Suppressor macrophage (primary cell): ENCODE results near the gene SLC12A1.
A peak's percentile ranks its signal among the peaks of the same experiment; 100 is the strongest.

Experiments
- DNase-seq, 4 experiments: peaks; one replicate each; pipeline ENCODE4 v3.0.0-alpha.2; 2020 to 2022
- total RNA-seq, 17 experiments: gene quantifications; one replicate each; lab custom pipeline; 2026; ENCODE audit warnings: mixed read lengths in 6 of 17, inconsistent platforms in 3 of 17; lab: John Stamatoyannopoulos, UW

SLC12A1 gene
- 0 to 5.7 (median 0) reads per million in 17 experiments for total RNA-seq

DNA sequence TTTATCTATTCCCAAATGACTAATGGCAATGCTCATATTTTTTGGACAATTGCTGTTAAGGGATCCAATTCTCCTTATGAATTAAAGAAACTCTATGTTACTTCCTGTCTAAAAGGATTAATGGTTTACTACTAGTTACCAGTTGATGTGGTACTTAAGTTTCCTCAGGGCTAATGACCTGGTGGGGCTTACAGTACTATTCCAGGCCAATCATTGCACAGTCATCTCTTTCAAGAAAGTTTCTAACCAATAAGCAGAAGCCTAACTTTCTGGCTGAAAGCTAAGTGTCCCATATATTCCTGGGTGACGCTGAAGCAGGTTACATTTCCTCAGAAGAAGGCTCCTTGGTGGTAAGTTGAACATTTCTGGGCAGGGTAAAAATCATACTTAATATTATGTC, at the start of gene SLC12A1:
Gene SLC12A1, plus strand, starts transcription at position 322 of the 400 bp plus-strand sequence. CDS start 1,418 bp downstream, outside the sequence.
- no peak for DNase-seq

DNA sequence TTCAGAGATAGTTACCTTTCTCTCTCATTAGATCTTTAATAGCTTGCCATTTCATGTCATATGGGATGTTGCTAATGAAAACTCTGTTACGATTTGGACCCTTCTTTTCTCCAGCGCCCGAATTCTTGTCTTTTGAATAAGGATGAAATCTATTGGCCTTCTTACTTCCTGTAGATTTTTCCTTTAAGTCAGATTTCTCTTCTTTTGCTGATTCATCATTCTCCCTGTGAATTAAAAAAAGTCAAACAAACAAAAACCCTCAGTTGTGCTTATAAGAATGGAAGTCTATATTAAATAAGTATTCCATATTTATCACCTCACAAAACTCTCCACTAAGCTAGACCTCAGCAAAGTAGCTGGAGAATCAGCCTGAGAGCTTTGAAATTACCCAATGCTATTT, 37.5 kb upstream of the SLC12A1 start:
- DNase-seq, result no peak

DNA sequence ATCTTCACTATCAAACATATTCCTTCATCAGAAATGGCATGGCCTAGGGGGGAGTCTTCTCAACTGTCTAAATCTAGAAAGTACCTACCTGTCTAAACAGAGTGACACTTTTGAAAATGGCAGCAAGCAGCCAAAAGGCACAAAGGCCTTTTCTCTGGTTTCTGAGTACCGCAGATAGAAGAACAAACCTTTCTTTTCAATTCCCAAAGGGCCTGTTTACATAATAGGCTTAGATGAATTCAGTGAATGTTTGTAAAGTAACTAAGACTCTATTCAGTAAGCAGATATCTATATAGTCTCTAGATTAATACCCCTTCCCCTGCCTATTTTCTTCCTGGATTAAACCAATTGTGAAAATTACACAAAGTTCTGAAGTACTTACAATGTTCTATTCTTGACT, 35.1 kb upstream of the SLC12A1 start:
- no peak for DNase-seq

DNA sequence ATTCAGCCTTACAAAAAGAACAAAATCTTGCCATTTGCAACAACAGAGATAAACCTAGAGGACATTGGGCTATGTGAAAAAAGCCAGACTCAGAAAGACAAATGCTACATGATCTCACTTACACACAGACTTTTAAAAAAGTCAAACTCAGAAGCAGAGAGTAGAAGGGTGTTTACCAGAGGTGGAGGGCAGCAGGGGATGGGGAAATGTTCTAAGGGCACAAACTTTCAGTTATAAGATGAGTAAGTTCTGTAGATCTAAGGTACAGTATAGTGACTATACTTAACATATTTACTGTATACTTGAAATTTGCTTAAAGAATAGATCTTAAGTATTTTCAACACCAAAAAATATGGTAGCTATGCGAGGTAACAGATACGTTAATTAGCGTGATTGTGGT, 31.0 kb upstream of the SLC12A1 start:
- no peak for DNase-seq

DNA sequence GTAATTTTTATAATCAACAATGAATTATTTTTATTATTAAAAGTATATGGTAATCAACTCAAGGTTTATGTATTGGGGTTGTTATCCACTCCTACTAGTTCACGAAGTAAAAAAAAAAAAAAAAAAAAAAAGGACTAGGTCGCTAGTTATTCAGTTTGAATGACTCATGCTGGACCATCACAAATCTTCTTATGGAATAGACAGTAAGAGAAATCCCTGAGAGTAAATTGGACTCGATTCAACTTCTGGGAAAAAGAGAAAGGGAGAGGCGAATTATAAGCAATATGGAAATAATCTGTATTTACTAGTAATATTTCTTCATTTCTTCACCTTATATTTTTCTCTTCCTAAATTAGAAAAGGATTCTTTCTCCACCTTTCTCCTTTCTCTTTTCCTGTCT, 30.0 kb upstream of the SLC12A1 start:
- DNase-seq, result no peak

DNA sequence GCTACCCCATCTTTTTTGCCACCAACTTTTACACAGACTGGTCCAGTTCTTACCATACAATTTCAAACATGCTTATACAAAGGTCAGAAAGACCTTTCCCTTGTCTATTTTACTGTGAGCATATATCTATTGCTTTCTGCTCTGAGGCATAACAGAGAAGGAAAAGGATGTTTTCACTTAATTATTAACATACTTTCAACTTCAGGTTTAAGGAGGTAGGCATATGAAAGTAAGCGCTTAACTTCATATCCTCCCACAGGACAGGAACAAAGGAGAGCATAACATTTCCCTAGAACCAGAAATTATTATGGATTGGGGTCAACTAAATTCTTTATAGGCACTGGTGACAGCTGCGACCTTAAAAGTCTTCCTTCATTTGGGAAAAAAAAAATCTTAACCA, 29.1 kb upstream of the SLC12A1 start:
- DNase-seq, result no peak

DNA sequence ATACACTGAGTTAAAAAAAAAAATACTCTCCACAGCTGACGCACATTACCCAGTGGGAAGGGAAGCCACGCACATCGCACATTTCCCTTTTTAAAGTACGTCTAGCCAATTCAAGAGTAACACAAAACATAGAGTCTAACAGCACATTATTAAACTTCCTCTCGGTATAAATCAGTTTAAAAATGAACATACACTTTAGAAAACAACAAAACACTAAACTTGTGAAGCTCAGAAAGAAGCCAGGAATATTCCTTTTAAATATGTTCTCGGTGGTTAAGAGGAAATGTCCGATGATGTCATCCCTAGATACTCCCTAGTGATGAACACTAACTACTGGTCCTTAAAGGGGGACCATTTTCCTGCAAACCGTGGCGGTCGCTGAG, 28.7 kb upstream of the SLC12A1 start:
- peak; percentile 19 to 29 (median 24) for DNase-seq

DNA sequence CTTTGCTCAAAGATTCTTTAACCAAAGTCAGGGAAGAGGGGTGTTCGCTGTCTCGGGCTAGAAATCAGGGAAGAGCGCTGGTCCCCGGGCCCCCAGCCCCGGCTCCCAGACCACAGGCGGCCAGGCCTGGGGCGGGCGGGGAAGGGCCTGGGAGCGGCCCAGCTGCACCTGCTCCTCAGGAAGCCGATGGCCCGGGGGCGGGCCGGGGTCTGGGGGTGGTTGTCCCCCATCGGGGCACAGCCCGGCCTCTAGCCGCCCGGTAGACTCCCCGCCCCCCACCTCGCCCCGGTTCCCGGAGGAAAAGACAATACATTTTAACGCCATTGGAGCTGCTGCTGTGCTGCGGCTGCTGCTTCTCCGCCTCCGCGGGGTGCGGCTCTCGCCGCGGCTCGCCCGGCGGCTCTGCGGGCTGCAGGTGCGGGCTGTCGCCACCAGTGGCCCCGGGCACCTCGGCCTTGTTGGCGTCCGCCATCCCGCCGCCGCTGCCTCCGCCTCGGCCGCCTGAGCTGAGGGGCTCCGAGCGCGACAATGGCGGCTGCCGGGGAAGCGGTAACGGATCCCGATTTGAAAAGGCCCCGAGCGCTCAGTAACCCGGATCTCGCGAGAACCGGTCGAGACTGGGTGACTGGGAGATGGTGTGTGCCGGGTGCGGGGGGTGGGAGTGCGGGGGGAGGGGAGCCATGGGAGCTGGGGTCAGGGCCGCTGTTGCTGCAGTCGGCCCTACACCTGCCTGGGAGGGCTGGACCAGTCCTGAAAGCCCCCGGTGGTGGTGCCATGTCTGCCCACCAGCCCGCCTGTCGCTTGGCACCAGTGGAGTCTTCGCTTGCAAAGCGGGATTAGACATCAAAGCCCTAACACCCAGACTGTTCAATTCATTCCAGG, 28.1 kb upstream of the SLC12A1 start, which contains the start of gene MYEF2:
Gene MYEF2, minus strand, starts transcription at position 530 of the 882 bp plus-strand sequence. Its CDS starts 58 bp downstream, at position 472.
- DNase-seq, result peak; percentile 19 to 46 (median 42)

DNA sequence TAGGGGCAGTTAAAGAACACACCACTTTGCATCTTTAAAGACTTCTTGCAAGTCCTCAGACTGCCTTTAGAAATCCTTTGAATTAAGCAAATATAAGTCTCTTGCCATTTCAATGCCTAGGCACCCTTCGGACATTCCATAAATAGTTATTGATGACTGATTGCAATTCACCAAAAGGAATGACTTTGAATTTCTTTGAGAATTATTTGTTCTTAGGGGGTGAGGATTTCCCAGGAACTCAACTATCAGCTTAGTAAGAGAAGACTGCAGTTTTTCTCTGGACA, 27.5 kb upstream of the SLC12A1 start:
- no peak for DNase-seq

DNA sequence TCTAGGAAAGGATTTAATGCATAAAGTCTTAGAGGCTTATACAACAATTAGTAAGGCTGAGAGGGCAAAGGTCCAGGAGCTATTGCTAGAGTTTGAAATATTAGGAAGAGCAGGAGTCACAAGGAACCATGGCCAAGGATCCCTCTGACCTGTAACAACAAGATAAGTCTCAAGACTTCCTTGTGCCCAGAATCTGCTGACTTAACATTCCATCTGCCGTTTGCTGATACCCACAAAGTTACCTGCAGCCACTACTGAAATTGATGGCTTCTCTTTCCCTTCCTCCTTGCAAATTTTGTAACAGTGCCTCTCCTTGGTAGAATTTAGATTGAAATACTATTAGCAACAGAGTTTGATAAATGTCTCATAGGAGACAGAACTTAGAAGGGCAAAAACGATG, 23.4 kb upstream of the SLC12A1 start:
- DNase-seq, result no peak

DNA sequence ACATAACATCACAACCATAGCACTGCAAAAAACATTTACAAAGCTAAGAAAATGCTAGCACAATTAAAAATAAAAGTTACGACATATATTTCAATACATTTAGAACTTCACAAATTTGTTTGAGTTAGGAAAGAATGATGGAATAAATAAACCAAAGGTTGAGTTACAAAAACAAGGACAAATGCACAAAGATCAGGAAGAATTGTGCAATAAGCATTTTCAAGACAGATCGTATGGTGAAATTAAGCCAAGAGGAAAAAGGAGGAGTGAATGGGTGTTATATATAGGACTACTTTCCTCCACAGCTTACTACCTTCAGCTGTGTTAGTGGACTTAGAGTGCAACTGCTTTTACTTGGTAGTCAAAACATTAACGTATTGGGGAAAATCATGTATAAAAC, 20.6 kb upstream of the SLC12A1 start:
- DNase-seq, result no peak

DNA sequence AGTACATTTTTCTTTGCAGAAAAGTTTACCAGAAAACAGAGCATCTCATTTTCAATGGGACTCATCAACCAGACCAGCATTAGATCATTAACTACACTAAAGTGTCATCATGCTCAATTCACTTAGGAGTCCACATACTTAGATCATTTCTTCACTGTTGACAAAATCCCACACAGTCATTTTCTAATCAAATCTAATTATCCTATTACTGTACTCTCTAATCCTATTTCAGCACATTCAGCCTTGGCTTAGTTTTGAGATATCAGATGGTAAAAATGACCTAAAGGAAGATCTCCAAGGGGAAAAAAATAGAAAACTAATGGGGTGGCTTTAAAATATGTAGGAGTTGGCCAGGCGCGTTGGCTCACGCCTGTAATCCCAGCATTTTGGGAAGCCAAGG, 19.8 kb upstream of the SLC12A1 start:
- DNase-seq, result no peak

DNA sequence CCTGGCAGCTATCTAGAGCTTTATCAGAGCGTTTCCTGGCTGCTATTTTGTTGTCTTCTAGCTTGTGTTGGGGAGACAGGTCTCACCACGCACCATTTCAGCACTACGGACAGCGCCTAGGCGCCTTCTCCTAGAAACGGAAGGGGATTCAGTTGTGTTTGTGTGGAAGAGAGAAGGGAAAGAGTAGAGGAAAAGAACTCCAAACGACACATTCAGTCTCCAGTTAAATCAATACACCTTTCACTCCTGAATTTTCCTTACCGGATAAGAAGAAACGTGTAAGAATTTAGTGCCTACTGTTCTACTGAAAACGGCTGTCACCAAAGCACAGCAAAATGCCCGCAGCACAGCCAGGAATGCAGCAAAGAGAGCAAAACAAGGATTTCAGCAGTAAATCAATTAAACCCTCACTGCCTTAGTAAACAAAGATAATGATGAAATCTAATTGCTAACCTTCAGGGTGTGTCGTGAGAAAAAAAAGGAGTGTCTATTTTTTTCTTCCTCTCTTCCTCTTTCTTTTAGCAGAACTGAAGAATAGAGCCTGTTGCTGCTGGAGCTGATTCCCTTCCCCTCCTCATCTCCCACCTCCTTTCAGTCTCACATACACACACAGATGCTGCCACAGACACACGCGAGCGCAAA, 15.0 kb upstream of the SLC12A1 start:
- DNase-seq, result peak; percentile 51 to 79 (median 66)

DNA sequence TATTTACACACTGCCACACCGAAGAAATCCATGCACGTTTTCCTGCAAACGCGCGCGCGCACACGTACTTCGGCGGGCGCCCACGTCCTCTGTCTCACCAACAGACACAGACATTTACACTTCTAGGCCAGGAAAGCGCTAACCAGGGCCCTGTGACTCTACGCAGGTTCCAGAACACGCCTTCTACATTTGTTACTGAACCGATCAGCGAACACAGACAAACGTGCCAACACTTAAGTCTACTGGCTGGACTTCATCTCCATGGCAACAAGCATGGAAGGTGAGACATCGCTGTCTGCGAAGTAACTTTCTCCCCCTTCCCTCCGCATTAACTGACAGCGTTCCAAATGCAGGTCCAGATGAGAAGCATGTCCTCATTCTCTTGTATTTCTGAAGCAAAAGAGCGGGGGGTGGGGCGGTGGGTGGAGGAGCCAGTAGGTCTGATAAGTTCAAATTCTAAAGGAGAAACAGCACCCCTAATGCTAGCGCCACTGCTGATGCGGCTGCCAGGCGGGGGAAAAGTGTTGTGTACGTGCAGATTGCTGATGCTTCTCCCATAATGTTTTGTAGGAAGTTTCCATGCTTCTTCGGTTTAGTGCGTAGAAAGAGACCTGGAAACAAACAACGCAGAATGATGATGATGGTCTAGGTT, 14.4 kb upstream of the SLC12A1 start, which contains the start of gene CTXN2:
Gene CTXN2, plus strand, starts transcription at position 92 of the 652 bp plus-strand sequence. CDS start 9,636 bp downstream, outside the sequence.
- no peak for DNase-seq

DNA sequence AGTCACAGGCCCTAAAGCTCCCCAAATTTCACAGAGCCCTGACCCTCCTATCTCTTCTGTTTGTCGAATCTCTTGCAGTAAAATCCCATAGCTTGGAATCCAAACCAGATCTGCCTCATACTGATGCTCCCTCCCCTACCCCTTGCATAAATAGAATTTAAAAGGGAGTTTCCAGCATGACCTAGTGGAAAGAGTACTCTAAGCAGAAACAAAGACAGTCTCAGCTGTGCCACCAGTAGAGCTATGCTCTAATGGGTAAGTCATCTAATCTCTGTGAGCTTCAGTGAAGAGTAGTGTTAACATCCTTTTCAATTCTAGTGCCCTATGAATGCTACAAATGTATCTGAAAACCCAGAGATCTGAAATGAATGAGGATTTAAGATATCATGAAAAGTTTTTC, 4.0 kb upstream of the SLC12A1 start:
- DNase-seq, result no peak

DNA sequence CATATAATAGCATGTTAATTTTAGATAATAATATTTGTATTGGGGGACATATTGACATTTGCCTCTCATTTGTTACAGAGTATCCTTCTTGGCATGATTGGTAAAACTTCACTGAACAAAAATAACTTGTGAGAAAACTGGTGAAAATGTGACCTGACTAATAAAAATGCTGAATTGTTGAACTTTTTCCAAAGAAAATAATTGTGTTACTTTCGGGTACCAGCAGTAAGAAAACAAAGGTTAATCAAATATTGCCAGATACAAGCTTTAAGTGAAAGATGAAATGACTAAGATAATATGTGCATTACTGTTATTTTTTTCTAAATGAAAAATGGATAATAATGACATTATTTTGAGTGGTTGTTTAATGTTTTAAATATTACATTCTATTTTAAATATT, 15.2 kb downstream of the SLC12A1 start:
- DNase-seq, result no peak

DNA sequence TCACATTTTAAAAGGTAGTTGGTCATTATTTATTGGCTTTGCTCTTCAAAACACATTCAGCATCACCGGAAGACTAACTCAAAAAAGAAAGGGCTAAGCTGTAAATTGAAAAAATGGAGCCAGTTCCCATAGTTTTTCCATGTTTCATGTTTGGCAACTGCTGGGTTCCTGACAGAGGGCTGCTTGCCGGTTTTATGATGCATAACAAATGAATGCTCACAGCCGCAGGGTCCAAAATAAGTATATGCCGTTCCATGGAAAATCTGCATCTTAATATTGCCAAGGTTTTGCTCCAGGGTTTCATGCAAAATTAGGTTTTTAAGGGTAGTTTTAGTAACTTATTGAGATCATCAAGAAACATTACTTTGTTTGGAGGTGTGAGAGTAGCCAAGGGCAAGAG, 15.8 kb downstream of the SLC12A1 start:
- no peak for DNase-seq

DNA sequence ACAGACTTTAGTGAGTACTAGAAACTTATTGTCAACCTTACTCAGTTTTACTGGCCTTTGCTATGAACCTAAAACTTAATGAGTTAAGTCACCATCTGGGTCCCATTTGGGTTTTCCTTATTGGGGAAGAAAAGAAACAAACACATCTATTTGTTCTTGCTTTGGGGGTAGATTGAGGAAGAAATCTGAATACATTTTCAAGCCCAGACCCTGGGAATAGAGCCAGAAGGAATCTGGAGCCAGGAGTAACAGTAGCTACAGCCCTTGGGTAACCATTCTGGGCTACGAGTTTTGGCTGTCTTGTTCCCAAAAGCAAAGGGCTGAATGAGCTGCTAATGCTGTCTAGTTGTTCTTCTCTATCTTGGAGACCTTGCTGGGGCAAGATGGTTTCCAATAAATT, 16.5 kb downstream of the SLC12A1 start:
- DNase-seq, result no peak

DNA sequence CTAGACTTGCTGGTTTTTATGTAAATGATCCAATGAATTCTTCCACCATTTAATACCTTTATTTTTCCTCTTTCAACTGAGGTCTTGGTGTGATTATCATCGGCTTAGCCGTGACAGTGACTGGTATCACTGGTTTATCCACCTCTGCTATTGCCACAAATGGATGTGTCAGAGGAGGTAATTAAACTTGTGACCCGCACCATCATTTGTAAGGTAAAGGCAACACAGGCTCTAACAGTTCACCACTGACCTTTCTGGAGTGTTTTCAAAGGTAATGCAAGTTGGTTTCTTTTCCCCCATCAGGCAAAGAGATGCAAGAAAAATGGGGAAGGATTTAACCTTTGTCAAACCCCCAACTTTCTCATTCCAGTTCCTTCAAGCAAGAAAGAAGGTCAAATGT, 19.7 kb downstream of the SLC12A1 start:
- no peak for DNase-seq

DNA sequence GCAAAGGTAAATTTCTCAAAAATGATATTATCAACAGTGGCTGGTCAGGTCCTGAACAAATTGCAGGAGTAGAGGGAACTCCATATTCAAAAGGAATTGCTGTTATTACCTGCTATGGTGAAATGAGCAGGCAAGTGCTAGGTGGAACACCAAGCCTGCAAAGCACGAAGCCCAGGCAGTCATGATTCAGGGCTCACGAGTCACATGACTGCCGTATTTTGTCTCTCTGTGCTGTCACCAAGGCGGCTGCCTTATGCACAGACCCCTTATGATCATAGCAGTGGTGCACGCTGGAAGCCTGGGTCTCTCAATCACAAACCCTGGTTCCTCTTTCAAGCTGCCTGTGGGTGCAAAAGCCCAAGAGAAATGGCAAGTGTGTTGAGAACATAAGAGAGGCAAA, 24.4 kb downstream of the SLC12A1 start:
- DNase-seq, result no peak

DNA sequence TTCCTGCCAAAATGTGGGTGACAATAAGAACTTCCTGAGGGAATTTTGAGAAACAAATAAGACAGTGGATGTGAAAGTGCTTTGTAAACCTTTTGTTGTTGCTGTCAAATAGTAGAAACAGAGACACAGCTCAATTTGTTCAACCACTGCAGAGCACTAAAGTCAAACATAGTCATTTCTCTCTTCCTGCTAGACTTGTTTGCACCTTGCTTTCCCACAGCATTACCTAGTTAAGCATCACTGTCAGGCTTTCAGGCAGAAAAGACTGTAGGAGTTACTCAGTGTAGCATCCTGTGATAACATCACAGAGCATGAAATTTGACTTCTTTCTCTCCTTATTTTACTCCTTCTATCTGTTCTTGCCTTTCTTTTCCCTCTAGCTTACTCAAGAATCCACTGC, 27.1 kb downstream of the SLC12A1 start:
- no peak for DNase-seq

DNA sequence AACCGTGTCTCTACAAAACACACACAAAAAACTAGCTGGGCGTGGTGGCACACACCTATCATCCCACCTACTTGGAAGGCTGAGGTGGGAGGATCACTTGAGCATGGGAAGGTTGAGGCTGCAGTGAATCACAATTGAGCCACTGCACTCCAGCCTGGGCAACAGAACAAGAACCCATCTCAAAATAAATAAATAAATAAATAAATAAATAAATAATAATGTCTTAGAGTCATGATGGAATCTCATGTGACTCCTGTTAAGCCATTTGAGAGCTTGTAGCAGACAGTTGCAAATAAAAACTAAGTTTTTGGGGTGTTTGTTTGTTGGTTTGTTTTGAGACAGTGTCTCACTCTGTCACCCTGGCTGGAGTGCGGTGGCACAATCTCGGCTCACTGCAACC, 33.2 kb downstream of the SLC12A1 start:
- DNase-seq, result no peak

DNA sequence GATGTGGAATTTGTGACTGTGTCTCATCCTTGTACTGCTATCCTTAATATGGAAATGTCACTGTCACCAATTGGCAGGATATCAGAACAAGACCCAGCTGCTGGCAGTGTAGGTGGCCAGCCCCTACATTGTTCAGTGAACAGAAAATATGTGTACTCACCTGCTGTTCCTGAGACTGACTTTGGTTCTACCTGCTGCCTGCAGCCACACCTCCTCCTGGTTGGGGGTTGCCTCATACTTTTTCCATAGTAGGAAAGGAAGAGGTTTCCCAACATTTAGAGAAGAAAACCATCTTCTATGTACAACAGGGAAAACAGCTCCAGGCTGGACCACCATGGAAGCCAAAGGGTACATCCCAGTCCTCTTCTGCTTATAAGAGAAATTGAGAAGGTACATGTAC, 35.9 kb downstream of the SLC12A1 start:
- DNase-seq, result no peak

DNA sequence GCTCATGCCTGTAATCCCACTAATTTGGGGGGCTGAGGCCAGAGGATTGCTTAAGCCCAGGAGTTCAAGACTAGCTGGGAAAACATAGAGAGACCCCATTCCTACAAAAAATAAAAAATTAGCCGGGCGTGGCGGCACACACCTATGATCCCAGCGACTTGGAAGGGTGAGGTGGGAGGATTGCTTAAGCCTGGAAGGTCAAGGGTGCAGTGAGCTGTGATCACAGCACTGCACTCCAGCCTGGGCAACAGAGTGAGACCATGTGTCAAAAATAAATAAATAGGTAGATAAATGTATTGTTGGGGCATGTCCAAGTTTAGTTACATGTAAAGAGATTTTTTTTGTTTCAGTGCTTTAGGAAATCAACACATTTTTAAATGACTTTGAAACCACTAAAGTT, 36.4 kb downstream of the SLC12A1 start:
- no peak for DNase-seq
